NCI-H345 (cell line): ENCODE data around the gene TEPSIN.

ENCODE experiments used
- DNase-seq: peaks from one replicate; lab custom pipeline; 2025; lab: John Stamatoyannopoulos, UW

The TEPSIN gene, protein sequence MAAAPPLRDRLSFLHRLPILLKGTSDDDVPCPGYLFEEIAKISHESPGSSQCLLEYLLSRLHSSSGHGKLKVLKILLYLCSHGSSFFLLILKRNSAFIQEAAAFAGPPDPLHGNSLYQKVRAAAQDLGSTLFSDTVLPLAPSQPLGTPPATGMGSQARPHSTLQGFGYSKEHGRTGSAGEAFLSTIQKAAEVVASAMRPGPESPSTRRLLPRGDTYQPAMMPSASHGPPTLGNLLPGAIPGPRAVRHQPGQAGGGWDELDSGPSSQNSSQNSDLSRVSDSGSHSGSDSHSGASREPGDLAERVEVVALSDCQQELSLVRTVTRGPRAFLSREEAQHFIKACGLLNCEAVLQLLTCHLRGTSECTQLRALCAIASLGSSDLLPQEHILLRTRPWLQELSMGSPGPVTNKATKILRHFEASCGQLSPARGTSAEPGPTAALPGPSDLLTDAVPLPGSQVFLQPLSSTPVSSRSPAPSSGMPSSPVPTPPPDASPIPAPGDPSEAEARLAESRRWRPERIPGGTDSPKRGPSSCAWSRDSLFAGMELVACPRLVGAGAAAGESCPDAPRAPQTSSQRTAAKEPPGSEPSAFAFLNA

DNA sequence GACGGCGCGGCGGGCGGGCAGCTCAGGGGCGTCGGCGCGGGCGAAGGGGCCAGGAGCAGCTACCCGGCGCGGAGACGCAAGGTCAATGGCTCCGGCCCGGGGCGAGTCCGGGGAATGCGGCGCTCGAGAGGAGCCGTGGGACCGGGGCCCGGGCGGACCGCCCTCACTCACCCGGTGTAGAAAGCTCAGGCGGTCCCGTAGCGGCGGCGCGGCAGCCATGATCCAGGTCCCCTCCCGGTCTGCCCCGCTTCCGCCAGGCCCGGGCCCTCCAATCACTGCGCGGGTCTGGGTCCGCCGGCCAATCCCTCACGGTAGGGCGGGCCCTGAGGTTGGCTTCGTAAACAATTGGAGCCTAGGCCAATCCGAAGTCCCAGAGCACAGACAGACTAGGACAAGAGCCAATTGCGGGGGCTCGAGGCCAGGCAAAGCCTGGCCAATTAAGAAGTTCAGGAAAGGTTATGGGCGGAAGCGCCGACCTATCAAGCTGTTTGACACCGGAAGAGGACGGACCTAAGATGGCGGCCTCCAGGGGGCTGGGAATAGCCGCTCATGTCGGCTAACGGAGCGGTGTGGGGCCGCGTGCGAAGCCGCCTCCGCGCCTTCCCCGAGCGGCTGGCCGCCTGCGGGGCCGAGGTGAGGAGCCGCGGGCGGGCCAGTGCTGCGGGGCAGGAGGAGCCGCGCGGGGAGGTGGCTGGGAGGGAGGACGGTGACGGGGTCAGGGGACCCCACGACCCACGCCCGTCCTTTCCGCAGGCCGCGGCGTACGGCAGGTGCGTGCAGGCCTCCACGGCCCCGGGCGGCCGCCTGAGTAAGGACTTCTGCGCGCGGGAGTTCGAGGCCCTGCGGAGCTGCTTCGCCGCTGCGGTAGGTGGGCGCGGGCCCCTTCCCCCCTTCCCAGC is at the start of gene TEPSIN, which contains the start of gene NDUFAF8:
Gene TEPSIN, minus strand, starts transcription at position 241 of the 899 bp plus-strand sequence. Its CDS starts 22 bp downstream, at position 219.
Gene NDUFAF8, plus strand, starts transcription at position 504 of the 899 bp plus-strand sequence. Its CDS starts 46 bp downstream, at position 550.
- peak; percentile 100 for DNase-seq

DNA sequence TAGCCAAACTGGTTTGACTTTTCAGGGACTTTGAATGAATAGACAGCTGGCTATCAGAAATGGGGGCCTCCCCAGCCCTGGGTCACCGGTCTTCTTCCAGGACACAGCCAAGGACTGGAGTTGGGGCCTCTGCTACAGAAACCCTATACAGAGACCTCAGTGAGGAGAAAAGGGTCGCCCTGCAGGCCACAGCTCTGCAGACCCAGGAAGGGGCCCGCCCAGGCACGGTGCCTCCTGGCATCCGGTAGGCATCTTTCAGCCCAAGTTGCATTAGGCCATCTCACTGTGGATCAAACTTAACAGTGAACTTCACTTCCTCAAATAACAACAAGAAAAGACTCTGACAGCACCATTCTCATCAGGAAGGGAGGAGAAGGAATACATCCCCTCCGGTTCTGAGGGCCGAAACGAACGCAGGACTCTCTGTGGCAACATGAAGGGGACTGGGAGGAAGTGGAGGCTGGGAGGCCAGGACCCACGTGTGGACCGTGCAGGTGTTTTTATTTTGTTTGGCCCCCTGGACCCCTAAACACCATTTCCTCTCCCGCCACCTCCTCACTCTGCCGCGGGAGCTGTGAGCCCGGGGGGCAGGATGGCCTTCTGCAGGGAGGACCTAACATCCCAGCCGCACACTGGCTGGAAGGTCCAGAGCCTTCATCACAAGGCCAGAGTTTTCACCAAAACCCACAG is 49.0 kb upstream of the TEPSIN start:
- no peak for DNase-seq

- DNase-seq: no peak
Measured at GRCh38 chr17:81287152-81287551, 48.3 kb upstream of the TEPSIN start.

- DNase-seq: no peak
Measured at GRCh38 chr17:81286491-81287145, 47.8 kb upstream of the TEPSIN start.

- DNase-seq: no peak
Measured at GRCh38 chr17:81285894-81286293, 47.0 kb upstream of the TEPSIN start.

- no peak for DNase-seq
Measured at GRCh38 chr17:81285179-81285878, 46.5 kb upstream of the TEPSIN start.

GRCh38 chr17:81282876-81283275 is 44.0 kb upstream of the TEPSIN start:
- DNase-seq: no peak

- no peak for DNase-seq
Measured at GRCh38 chr17:81282141-81282540, 43.3 kb upstream of the TEPSIN start.

DNA sequence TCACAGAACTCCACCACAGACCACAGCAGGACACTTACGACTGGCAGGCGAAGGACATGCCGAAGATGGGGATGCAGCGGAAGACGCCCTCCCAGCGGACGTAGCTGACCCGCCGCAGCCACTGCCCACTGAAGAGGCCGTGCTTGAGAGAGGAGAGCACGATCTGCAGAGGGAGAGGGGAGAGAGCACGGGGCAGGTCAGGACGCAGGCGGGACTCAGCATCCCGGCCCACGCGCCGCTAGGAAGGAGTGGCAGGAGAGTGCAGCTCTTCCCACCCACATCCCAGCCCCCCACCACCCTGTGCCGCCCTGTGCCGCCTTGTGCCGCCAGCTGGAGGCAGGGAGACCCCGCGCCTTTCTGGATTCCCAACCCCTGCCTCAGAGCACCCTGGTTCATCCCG is 41.7 kb upstream of the TEPSIN start:
- DNase-seq: no peak

DNA sequence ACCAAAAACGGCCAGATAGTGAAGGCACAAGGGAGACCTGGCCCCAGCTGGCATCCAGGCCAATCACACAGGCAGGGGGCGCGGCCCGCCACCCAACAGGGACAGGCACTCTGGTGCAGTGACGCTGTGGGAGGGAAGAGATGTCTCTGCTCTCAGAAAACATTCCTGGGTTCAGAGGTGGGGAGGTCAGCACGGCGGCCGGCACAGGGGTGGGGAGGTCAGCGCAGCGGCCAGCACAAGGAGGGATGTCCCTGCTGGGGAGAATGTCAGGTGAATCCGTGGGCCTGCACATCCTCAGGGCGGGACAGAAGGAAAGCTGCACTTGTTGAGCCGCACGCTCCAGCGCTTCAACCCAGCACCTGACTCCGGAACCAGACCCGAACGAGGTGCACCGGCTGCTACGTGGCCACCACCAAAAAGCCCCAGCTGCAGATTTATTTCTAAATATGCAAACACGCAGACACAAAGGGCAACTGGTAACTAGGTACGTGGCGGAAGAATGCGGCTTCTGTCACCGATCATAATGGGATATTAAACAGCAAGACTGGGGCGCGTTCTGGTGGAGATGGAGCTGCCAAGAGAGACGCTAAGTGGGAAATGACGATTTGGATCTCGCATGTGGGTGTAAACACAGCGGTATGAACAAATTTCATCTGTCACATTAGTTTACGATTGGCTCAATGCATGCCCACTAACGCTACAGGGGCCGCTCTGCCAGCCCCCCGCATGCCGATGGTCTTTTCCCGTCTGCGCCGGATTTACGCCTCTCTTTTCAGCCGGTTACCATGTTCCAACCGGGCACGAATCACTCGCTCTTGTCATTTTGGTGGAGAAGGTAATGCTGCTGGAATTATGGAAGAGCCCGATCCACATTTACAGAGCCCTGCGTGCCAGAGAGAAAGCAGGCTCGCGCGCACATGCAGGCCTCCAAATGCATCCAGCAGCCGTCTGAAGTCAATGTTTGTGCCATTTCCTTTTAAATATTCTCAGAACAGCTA is 40.7 kb upstream of the TEPSIN start:
- DNase-seq: no peak

DNA sequence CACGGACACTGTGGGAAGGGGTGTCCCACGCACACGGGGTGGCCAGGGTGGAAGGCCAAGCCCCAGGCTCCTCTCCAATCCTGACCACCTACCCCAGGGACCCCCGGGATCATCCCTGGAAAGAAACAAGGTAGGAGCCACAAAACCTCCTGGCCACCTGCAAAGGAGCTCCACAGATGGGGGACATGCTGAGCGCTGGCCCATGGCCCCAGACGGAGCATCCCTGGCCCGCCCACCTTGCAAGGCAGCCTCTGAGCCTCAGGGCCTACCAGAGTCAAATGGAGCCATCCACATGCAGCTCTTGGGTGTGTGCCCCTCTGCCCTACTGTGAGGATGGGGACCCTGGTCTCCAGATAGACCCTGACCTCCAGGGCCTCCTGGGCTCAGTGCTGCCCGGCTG is 40.0 kb upstream of the TEPSIN start:
- DNase-seq: no peak

DNA sequence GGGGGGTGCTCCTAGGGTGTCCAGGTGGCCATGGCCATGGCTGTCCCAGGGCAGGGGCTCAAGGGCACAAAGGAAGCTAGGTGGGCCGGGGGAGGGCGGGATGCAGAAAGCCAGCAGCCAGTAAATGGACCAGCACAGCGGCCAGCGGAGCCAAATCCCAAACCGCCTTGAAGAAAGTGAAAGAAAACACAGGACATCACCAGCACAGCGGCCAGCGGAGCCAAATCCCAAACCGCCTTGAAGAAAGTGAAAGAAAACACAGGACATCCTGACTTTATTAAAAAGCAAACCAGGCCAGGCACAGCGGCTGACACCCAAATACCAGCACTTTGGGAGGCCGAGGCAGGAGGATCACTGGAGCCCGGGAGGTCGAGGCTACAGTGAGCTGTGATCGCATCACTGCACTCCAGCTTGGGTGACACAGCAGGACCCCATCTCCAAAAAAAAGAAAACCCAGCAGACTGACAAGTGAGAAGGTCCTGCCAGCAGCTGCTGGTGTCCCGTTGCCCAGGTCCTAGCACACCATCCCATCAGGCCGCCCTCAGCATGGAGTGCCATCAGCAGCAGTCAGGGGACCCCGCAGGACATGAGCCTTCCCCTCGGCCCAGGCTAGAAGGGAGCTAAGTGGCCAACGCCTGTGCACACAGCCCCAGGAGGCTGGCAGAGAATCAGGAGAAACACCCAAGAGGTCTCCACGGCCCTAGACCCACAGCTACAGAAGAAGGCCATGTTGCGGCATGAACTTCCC is 39.3 kb upstream of the TEPSIN start:
- no peak for DNase-seq

GRCh38 chr17:81277421-81277820 is 38.6 kb upstream of the TEPSIN start:
- DNase-seq: peak; percentile 51

DNA sequence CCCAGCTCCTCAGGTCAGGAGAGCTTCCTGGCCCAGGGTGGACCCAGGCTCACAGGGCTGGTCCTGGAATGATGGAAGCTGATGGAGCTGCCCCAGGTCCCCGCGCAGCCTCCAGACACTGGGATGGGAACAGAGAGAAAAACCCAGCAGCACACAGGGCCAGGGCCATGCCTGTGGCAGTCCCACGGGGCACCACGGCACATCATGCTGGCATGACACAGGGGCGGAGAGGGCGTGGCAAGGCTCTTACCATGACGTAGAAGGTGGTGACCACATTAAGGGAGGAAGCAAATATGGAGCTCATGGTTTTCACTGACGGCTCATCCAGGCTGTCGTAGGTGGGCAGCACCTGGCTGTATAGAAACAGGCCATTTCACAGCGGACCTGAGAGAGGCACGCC is 37.9 kb upstream of the TEPSIN start:
- no peak for DNase-seq

DNA sequence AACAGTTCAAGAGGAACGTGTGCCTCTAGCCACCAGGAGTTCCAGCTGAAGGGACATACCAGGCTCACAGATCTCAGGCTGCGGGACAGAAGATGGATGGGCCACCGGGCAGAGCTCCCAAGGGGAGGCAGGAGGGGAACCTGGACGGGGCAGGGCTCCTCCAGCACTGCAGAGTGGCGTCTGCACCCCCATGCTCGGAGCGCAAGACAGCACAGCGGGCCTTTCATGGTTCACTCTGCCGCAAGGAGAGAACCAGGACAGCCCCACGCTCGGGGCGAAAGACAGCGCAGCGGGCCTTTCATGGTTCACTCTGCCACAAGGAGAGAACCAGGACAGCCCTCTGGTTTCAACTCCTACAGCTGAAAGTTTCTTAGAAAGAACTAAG is 35.6 kb upstream of the TEPSIN start:
- no peak for DNase-seq

DNA sequence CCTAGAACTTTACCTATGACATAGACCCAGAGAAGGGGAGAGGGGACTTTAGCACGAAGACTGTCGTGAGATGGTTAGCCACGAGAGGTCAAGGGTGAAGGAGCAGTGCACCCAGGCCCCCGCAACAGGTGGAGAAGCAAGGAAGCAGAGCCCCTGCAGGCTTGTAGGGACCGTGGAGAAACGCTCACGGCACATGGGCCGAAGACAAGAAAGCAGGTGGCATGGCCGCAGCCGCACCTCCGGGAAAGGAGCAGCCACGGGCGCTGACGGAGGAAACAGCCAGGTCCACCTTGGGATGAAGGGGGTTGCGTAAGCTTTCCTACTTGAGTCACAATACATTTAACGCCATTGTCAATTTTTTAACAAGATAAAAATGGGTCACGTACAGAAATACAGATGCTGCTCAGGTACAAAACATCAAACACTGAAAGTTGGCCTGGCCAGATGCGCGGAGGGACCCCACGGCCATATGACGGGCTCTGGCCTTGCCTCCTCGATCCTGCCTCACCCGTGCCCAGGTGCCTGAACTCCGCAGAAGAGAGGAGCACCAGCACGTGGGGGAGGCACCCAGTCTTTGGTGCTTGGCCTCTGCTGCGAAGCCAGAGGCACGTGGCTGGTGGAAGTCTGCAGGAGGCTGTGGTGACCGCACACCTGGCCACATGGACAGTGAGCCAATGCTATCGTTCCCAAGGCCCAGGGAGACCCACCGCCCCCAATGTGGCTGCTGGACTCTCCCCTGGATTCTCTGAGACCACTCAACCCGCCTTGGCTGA is 35.0 kb upstream of the TEPSIN start:
- DNase-seq: no peak

DNA sequence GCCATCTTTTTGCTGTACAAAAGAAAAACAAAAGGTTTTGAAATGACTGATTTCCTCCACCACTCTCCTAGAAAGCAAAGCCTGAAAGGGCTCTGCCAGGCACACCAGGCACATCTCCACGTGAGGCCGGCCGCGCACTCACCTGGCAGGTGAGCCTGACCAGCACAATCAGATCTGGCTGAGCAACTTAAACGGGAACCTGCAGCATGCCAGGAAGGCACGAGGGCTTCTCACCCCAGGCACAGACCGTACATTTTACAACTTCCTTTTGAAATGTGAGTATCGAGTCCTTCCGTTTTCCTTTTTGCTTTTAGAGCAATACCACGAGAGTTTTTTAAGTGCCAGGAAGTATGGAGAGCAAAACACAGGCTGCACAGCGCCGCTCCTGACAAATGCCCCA is 33.8 kb upstream of the TEPSIN start:
- DNase-seq: no peak

- peak; percentile 86 for DNase-seq
Measured at GRCh38 chr17:81271226-81271625, 32.4 kb upstream of the TEPSIN start.
